IMR-90 (cell line): ENCODE measurements around the gene ATP6V1A. TPM values are rescaled to one million over a fixed set of nuclear protein-coding genes. Genes with fewer than 3 reads are reported as not detected.

ENCODE experiments used
- ATAC-seq: fragments of 200-7000 bp; cut with Tn5 transposase; 2 replicates; pipeline ENCODE4 v1.9.1; 2020; ENCODE audit warnings: low read depth, mild to moderate bottlenecking, moderate library complexity
- BruUV-seq: library from RNA; stranded (reverse); fragments of 400-500 nt; replicated peaks from 2 replicates; lab custom pipeline; 2021; lab: Mats Ljungman, UMichigan
- CTCF ChIA-PET: fragments of 300-600 bp; formaldehyde crosslinking; extraction: SDS; loops from one replicate; lab custom pipeline; 2021; ENCODE audit warnings: antibody characterized with exemption; lab: Yijun Ruan, JAX
- POLR2A ChIA-PET: fragments of 300-600 bp; sonication (Branson Sonifier 250); formaldehyde crosslinking; loops from one replicate; lab custom pipeline; 2022; ENCODE audit warnings: antibody characterized with exemption; ENCODE audit not compliant: unreplicated experiment; lab: Charles Lee
- DNase-seq: peaks from one replicate; pipeline ENCODE4 v3.0.0; 2013
- H2AFZ ChIP-seq: replicated peaks from 2 replicates; pipeline ENCODE3; 2013; ENCODE audit warnings: low read length, mild to moderate bottlenecking; ENCODE audit not compliant: poor library complexity
- H2AK5ac ChIP-seq: 2 replicates; pipeline ENCODE4 v1.6.1; 2013; ENCODE audit warnings: low read depth, low read length, inconsistent platforms
- H2AK9ac ChIP-seq: replicated peaks from 2 replicates; pipeline ENCODE3; 2013; ENCODE audit warnings: mild to moderate bottlenecking, low read depth, low read length, moderate library complexity; ENCODE audit not compliant: poor library complexity
- H2BK120ac ChIP-seq: 2 replicates; pipeline ENCODE4 v1.6.1; 2013; ENCODE audit warnings: low read depth, low read length, inconsistent platforms
- H2BK15ac ChIP-seq: 3 replicates; pipeline ENCODE4 v1.6.1; 2013; ENCODE audit warnings: low read depth, low read length, inconsistent platforms
- H2BK20ac ChIP-seq: 2 replicates; pipeline ENCODE4 v1.6.1; 2013; ENCODE audit warnings: low read depth, mild to moderate bottlenecking, inconsistent platforms, low read length, moderate library complexity
- H2BK5ac ChIP-seq: 2 replicates; pipeline ENCODE4 v1.6.1; 2013; ENCODE audit warnings: mild to moderate bottlenecking, low read depth, low read length, inconsistent platforms; ENCODE audit not compliant: poor library complexity, severe bottlenecking
- H3K14ac ChIP-seq: replicated peaks from 2 replicates; pipeline ENCODE4 v1.6.1; 2013; ENCODE audit warnings: low read depth, low read length, inconsistent platforms
- H3K18ac ChIP-seq: 2 replicates; pipeline ENCODE4 v1.6.1; 2013; ENCODE audit warnings: low read depth, low read length, control low read depth
- H3K23ac ChIP-seq: 2 replicates; pipeline ENCODE4 v1.6.1; 2013; ENCODE audit warnings: low read depth, low read length, inconsistent platforms
- H3K27ac ChIP-seq: 2 replicates; pipeline ENCODE4 v1.5.1; 2013; ENCODE audit warnings: mild to moderate bottlenecking, control low read depth, low read length; ENCODE audit not compliant: insufficient read depth
- H3K27me3 ChIP-seq: 2 replicates; pipeline ENCODE4 v1.6.1; 2013; ENCODE audit warnings: low read length; ENCODE audit not compliant: control insufficient read depth, insufficient read depth
- H3K36me3 ChIP-seq: 2 replicates; pipeline ENCODE4 v1.6.1; 2013; ENCODE audit warnings: low read length, mixed read lengths; ENCODE audit not compliant: control insufficient read depth, insufficient read depth
- H3K4ac ChIP-seq: 2 replicates; pipeline ENCODE4 v1.6.1; 2013; ENCODE audit warnings: low read depth, low read length, inconsistent platforms
- H3K4me1 ChIP-seq: 2 replicates; pipeline ENCODE4 v1.6.1; 2013; ENCODE audit warnings: low read length, mixed read lengths; ENCODE audit not compliant: control insufficient read depth, insufficient read depth
- H3K4me2 ChIP-seq: 2 replicates; pipeline ENCODE4 v1.6.1; 2013; ENCODE audit warnings: low read depth, mild to moderate bottlenecking, control low read depth, low read length, moderate library complexity
- H3K4me3 ChIP-seq: 2 replicates; pipeline ENCODE4 v1.5.1; 2013; ENCODE audit warnings: low read depth, mild to moderate bottlenecking, control low read depth, low read length, moderate library complexity; ENCODE audit not compliant: insufficient read depth
- H3K56ac ChIP-seq: 2 replicates; pipeline ENCODE4 v1.6.1; 2013; ENCODE audit warnings: low read length, inconsistent platforms; ENCODE audit not compliant: insufficient read depth; ENCODE audit errors: extremely low read depth
- H3K79me1 ChIP-seq, 2 experiments: 2 replicates each; pipeline ENCODE4 v1.6.1; 2013; ENCODE audit warnings: low read length in 2 of 2, inconsistent platforms in 1 of 2, low read depth in 1 of 2
- H3K9ac ChIP-seq: 2 replicates; pipeline ENCODE4 v1.6.1; 2013; ENCODE audit warnings: low read depth, low read length, control low read depth
- H3K9me1 ChIP-seq: 2 replicates; pipeline ENCODE4 v1.6.1; 2013; ENCODE audit warnings: low read length, inconsistent platforms; ENCODE audit not compliant: insufficient read depth
- H3K9me3 ChIP-seq: 2 replicates; pipeline ENCODE4 v1.6.1; 2013; ENCODE audit warnings: low read length; ENCODE audit not compliant: control insufficient read depth, insufficient read depth
- H4K20me1 ChIP-seq: 2 replicates; pipeline ENCODE4 v1.6.1; 2013; ENCODE audit warnings: low read length, inconsistent platforms; ENCODE audit not compliant: insufficient read depth
- H4K5ac ChIP-seq: 2 replicates; pipeline ENCODE4 v1.6.1; 2013; ENCODE audit warnings: mild to moderate bottlenecking, low read depth, low read length, control low read depth
- H4K8ac ChIP-seq, 2 experiments: 2 replicates each; pipeline ENCODE4 v1.6.1; 2013; ENCODE audit warnings: low read depth in 2 of 2, low read length in 2 of 2, control low read depth in 1 of 2, inconsistent platforms in 1 of 2
- H4K91ac ChIP-seq: 2 replicates; pipeline ENCODE4 v1.6.1; 2013; ENCODE audit warnings: low read depth, low read length, inconsistent platforms; ENCODE audit not compliant: insufficient read depth
- BHLHE40 ChIP-seq: fragments of 150-350 bp; IDR thresholded peaks from 2 replicates; pipeline ENCODE4 v1.6.1; 2016; ENCODE audit warnings: mild to moderate bottlenecking, low read depth, low read length
- FOS ChIP-seq: fragments of 150-350 bp; IDR thresholded peaks from 2 replicates; pipeline ENCODE4 v1.6.1; 2016; ENCODE audit warnings: low read depth, low read length
- RCOR1 ChIP-seq: IDR thresholded peaks from 2 replicates; pipeline ENCODE4 v1.6.1; 2012; ENCODE audit warnings: mild to moderate bottlenecking, low read length, improper control_type of control experiment; ENCODE audit not compliant: insufficient replicate concordance
- WGBS, 2 experiments: methylation state at CpG; one replicate each; pipeline versions ENCODE4 v1.1.5 to v1.1.7; 2013; ENCODE audit warnings: missing lambda C conversion rate in 2 of 2; ENCODE audit not compliant: insufficient read length in 1 of 2; ENCODE audit errors: extremely low coverage in 2 of 2; 5-methylcytosine and 5-hydroxymethylcytosine counted together
- dilution Hi-C: fragments of 300-500 bp; cut with HindIII; formaldehyde crosslinking; loops from one replicate; pipeline ENCODE4 v1.14.3; 2018; ENCODE audit warnings: low sequenced_read_pairs; ENCODE audit not compliant: unreplicated experiment
- in situ Hi-C: fragments of 300-500 bp; cut with MboI; formaldehyde crosslinking; loops from 3 replicates; pipeline ENCODE4 v1.14.3; 2019; ENCODE audit warnings: low sequenced_read_pairs, inconsistent platforms, mixed read lengths
- intact Hi-C: fragments of 100-400 bp; cut with micrococcal nuclease; formaldehyde crosslinking; loops from 2 replicates; pipeline ENCODE4 v1.10.0; 2022
- polyA plus RNA-seq, 3 experiments: library from polyadenylated mRNA; depleted of rRNA; stranded (reverse); fragments of >200 nt; gene quantifications; 2 replicates each; pipeline ENCODE4 v1.2.3, GENCODE V29; 2012; ENCODE audit warnings: low replicate concordance in 1 of 3
- total RNA-seq: library from RNA; depleted of rRNA; stranded (reverse); fragments of >200 nt; gene quantifications from 2 replicates; pipeline ENCODE4 v1.2.3, GENCODE V29; 2012
- TF ChIP-seq, protein P1 (sequence below): conservative IDR thresholded peaks from 2 replicates; pipeline ENCODE4 v1.5.1; 2012; ENCODE audit warnings: mild to moderate bottlenecking, low read depth, low read length, improper control_type of control experiment
- TF ChIP-seq, protein P2 (sequence below): fragments of 150-350 bp; IDR thresholded peaks from 2 replicates; pipeline ENCODE4 v1.6.1; 2016; ENCODE audit warnings: low read depth, mild to moderate bottlenecking, low read length, moderate library complexity, borderline replicate concordance
- TF ChIP-seq, protein P3 (sequence below): fragments of 150-350 bp; IDR thresholded peaks from 2 replicates; pipeline ENCODE4 v1.6.1; 2017; ENCODE audit warnings: mild to moderate bottlenecking, antibody characterized with exemption, low read length, low read depth

ATP6V1A gene
- total and polyA plus RNA-seq, 2 of the 4 experiments (the other 2 are of a cell fraction), result 15.1 to 98.0 TPM

DNA sequence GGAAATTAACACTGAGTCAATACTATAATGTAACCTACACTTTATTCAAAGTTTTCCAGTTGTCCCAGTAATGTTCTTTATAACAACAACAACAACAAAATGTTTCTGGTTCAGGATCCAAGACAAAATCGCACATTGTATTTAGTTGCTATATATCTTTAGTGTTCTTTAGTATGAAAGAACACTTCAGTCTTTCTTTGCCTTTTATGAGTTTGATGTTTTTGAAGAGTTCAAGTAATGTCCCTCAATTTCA is 84.2 kb downstream of the ATP6V1A start:
- Histone ChIP-seq H3K4me3 (no peak overlapping the region), H3K27ac (peak overlapping the region; percentile 44; the same call in 1 of the 2 replicates), H3K27me3 (no peaks in the 10 kb centered on the region), H3K79me1 (0 out of 4 replicates have a peak, but pooled peaks cover 0 to 3% of the 10 kb centered on the region in 2 experiments), H3K4ac (0 out of 2 replicates have a peak overlapping the region, but pooled peaks have one; percentile 22), H2BK20ac (no peak overlapping the region), H4K91ac (no peak overlapping the region), H2BK5ac (peak overlapping the region; percentile 42), H3K9me1 (peaks cover 4% of the 10 kb centered on the region; the same call in 1 of the 2 replicates), H4K20me1 (no peaks in the 10 kb centered on the region), H3K4me2 (no peak overlapping the region), H3K14ac (no peak overlapping the region), H3K56ac (no peak overlapping the region), H3K4me1 (peaks cover 6% of the 10 kb centered on the region), H4K8ac (peak overlapping the region in 1 of 2 experiments; percentile 29; a peak in 1 of 4 replicates), H3K18ac (peak overlapping the region; percentile 10; the same call in 1 of the 2 replicates), H2AK5ac (no peak overlapping the region), H3K23ac (no peak overlapping the region), H2AK9ac (no peak overlapping the region), H3K9ac (no peak overlapping the region), H3K9me3 (no peaks in the 10 kb centered on the region), H3K36me3 (no peaks in the 10 kb centered on the region), H4K5ac (no peak overlapping the region), H2AFZ (no peak overlapping the region), H2BK120ac (no peak overlapping the region), H2BK15ac (no peak overlapping the region)
- no CpG with 5 or more reads among the region's 1 CpG for WGBS, 2 experiments
- BruUV-seq, result no TSS peak
- no peak for TF ChIP-seq BHLHE40
- TF ChIP-seq, protein P1, sequence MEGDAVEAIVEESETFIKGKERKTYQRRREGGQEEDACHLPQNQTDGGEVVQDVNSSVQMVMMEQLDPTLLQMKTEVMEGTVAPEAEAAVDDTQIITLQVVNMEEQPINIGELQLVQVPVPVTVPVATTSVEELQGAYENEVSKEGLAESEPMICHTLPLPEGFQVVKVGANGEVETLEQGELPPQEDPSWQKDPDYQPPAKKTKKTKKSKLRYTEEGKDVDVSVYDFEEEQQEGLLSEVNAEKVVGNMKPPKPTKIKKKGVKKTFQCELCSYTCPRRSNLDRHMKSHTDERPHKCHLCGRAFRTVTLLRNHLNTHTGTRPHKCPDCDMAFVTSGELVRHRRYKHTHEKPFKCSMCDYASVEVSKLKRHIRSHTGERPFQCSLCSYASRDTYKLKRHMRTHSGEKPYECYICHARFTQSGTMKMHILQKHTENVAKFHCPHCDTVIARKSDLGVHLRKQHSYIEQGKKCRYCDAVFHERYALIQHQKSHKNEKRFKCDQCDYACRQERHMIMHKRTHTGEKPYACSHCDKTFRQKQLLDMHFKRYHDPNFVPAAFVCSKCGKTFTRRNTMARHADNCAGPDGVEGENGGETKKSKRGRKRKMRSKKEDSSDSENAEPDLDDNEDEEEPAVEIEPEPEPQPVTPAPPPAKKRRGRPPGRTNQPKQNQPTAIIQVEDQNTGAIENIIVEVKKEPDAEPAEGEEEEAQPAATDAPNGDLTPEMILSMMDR, result no peak
- no peak for TF ChIP-seq RCOR1
- TF ChIP-seq, protein P2, sequence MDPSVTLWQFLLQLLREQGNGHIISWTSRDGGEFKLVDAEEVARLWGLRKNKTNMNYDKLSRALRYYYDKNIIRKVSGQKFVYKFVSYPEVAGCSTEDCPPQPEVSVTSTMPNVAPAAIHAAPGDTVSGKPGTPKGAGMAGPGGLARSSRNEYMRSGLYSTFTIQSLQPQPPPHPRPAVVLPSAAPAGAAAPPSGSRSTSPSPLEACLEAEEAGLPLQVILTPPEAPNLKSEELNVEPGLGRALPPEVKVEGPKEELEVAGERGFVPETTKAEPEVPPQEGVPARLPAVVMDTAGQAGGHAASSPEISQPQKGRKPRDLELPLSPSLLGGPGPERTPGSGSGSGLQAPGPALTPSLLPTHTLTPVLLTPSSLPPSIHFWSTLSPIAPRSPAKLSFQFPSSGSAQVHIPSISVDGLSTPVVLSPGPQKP, result no peak
- no peak for TF ChIP-seq FOS
- TF ChIP-seq, protein P3, sequence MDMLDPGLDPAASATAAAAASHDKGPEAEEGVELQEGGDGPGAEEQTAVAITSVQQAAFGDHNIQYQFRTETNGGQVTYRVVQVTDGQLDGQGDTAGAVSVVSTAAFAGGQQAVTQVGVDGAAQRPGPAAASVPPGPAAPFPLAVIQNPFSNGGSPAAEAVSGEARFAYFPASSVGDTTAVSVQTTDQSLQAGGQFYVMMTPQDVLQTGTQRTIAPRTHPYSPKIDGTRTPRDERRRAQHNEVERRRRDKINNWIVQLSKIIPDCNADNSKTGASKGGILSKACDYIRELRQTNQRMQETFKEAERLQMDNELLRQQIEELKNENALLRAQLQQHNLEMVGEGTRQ, result no peak
- ChIA-PET CTCF (no interaction called here), POLR2A (no interaction called here)
- no peak for ATAC-seq
- dilution Hi-C loops, result no loop called here
- in situ Hi-C loops, result no loop called here
- intact Hi-C loops, result no loop called here
- no peak for DNase-seq
